ENCODE data around the gene ZMYND11. TPM values are rescaled to one million over a fixed set of nuclear protein-coding genes. Genes with fewer than 3 reads are reported as not detected.

The ZMYND11 gene
- total and polyA plus RNA-seq, 9 of the 15 experiments (the other 6 are each of a cell fraction or from before 2014, with no cell fraction given), result 2.7 to 13.8 (median 8.8) TPM

- TF ChIP-seq IFI16 (CRISPR knock-in tag; IDR thresholded peaks at IDR 0.05), result no peak
- TF ChIP-seq TAF7 (tag; IDR thresholded peaks at IDR 0.05), result no peak
- no peak for TF ChIP-seq MCM7 (IDR thresholded peaks at IDR 0.05)
- TF ChIP-seq, protein P1, sequence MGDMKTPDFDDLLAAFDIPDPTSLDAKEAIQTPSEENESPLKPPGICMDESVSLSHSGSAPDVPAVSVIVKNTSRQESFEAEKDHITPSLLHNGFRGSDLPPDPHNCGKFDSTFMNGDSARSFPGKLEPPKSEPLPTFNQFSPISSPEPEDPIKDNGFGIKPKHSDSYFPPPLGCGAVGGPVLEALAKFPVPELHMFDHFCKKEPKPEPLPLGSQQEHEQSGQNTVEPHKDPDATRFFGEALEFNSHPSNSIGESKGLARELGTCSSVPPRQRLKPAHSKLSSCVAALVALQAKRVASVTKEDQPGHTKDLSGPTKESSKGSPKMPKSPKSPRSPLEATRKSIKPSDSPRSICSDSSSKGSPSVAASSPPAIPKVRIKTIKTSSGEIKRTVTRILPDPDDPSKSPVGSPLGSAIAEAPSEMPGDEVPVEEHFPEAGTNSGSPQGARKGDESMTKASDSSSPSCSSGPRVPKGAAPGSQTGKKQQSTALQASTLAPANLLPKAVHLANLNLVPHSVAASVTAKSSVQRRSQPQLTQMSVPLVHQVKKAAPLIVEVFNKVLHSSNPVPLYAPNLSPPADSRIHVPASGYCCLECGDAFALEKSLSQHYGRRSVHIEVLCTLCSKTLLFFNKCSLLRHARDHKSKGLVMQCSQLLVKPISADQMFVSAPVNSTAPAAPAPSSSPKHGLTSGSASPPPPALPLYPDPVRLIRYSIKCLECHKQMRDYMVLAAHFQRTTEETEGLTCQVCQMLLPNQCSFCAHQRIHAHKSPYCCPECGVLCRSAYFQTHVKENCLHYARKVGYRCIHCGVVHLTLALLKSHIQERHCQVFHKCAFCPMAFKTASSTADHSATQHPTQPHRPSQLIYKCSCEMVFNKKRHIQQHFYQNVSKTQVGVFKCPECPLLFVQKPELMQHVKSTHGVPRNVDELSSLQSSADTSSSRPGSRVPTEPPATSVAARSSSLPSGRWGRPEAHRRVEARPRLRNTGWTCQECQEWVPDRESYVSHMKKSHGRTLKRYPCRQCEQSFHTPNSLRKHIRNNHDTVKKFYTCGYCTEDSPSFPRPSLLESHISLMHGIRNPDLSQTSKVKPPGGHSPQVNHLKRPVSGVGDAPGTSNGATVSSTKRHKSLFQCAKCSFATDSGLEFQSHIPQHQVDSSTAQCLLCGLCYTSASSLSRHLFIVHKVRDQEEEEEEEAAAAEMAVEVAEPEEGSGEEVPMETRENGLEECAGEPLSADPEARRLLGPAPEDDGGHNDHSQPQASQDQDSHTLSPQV (IDR thresholded peaks at IDR 0.05), result no peak
- TF ChIP-seq TEAD4 (IDR thresholded peaks at IDR 0.05; ENCODE audit: low read length), result no peak
- TF ChIP-seq TEAD4 (CRISPR knock-in tag; IDR thresholded peaks at IDR 0.05; ENCODE audit: borderline replicate concordance), result no peak
- TF ChIP-seq L3MBTL2 (IDR thresholded peaks at IDR 0.05), result no peak
- no peak for TF ChIP-seq ESRRB (CRISPR knock-in tag; IDR thresholded peaks at IDR 0.05; ENCODE audit: borderline replicate concordance)
Measured at GRCh38 chr10:215444-215843, 80.2 kb downstream of the ZMYND11 start (continued).

DNA sequence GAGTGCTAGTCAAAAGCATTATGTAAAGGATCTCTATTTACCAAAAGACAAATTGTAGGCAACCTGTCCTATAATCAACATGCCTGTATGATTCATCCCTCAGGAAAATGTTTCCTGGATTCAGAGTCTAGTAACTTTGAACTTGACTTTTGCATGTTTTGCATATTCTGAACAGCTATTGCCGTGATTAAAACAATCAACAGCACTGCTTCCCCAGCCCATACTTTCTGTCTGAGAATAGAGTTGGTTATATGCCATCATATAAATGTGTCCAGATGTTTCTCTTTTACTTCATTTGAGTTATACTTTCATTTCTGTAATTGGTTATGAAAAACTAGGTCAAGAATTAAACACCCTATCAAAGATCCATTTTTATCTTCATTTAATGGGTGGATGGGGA lies 83.5 kb downstream of the ZMYND11 start:
- DNase-seq (ENCODE audit: extremely low read depth in 1 of 4, low spot score in 3 of 4) (no peak), FAIRE-seq (no peak), ATAC-seq (no peak)
- no peak overlapping the region for H3K9ac ChIP-seq (ENCODE audit: insufficient read depth in 1 of 2, low read depth in 2 of 2, low read length in 2 of 2)
- no peaks in the 10 kb centered on the region for H3K9me3 ChIP-seq (replicated peaks; ENCODE audit: control insufficient read depth, insufficient read depth, low read depth, low read length)
- no TSS peak for BruUV-seq (replicated peaks)
- no peaks in the 10 kb centered on the region for H3K27me3 ChIP-seq (ENCODE audit: control insufficient read depth in 2 of 2, insufficient read depth in 2 of 2, low read length in 2 of 2)
- H3K9me1 ChIP-seq (ENCODE audit: control insufficient read depth, insufficient read depth, low read length), result no peaks in the 10 kb centered on the region
- H3K4me2 ChIP-seq (ENCODE audit: insufficient read depth, low read length), result no peak overlapping the region
- ChIA-PET POLR2A (interaction anchor here (1.2 kb wide), 1 partner anchor 14 kb away, joined by 3 read pairs; no protein-coding TSS in a partner anchor), CTCF (ENCODE audit: low intra/inter-chr PET ratio) (no interaction called here)
- no peaks in the 10 kb centered on the region for H3K4me1 ChIP-seq (replicated peaks in 1 of 2; ENCODE audit: control insufficient read depth in 2 of 2, insufficient read depth in 2 of 2, low read length in 2 of 2)
- no peaks in the 10 kb centered on the region for H4K20me1 ChIP-seq (replicated peaks; ENCODE audit: control insufficient read depth, insufficient read depth, low read length)
- H3K4me3 ChIP-seq, result no peak overlapping the region
- in situ Hi-C loops (cut with MboI) (no loop called here), intact Hi-C loops (cut with micrococcal nuclease) (no loop called here)
- no peak overlapping the region for H3K27ac ChIP-seq (ENCODE audit: extremely low read depth, low read depth, low read length)
- H2AFZ ChIP-seq (ENCODE audit: low read depth, low read length), result no peak overlapping the region
- no peaks in the 10 kb centered on the region for H3K36me3 ChIP-seq (ENCODE audit: control insufficient read depth, insufficient read depth, low read length)
- no peaks in the 10 kb centered on the region for H3K79me2 ChIP-seq (ENCODE audit: control insufficient read depth, insufficient read depth, low read length)
- 59% methylated on average over 1 of the region's 1 CpG for WGBS (ENCODE audit: insufficient coverage, low coverage, missing lambda C conversion rate)
- TF ChIP-seq ZNF778 (CRISPR knock-in tag; IDR thresholded peaks at IDR 0.05) (no peak), NCOA6 (IDR thresholded peaks at IDR 0.05) (no peak), YY1 (IDR thresholded peaks at IDR 0.05; ENCODE audit: borderline replicate concordance in 1 of 3, control insufficient read depth in 1 of 3, extremely low read depth in 1 of 3, insufficient read depth in 3 of 3, insufficient read length in 1 of 3, insufficient replicate concordance in 2 of 3, low read depth in 1 of 3, low read length in 2 of 3) (no peak)
- TF ChIP-seq, protein P2, sequence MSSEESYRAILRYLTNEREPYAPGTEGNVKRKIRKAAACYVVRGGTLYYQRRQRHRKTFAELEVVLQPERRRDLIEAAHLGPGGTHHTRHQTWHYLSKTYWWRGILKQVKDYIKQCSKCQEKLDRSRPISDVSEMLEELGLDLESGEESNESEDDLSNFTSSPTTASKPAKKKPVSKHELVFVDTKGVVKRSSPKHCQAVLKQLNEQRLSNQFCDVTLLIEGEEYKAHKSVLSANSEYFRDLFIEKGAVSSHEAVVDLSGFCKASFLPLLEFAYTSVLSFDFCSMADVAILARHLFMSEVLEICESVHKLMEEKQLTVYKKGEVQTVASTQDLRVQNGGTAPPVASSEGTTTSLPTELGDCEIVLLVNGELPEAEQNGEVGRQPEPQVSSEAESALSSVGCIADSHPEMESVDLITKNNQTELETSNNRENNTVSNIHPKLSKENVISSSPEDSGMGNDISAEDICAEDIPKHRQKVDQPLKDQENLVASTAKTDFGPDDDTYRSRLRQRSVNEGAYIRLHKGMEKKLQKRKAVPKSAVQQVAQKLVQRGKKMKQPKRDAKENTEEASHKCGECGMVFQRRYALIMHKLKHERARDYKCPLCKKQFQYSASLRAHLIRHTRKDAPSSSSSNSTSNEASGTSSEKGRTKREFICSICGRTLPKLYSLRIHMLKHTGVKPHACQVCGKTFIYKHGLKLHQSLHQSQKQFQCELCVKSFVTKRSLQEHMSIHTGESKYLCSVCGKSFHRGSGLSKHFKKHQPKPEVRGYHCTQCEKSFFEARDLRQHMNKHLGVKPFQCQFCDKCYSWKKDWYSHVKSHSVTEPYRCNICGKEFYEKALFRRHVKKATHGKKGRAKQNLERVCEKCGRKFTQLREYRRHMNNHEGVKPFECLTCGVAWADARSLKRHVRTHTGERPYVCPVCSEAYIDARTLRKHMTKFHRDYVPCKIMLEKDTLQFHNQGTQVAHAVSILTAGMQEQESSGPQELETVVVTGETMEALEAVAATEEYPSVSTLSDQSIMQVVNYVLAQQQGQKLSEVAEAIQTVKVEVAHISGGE (CRISPR knock-in tag; IDR thresholded peaks at IDR 0.05), result no peak

Measured in K562 (cell line).